Caco-2 (cell line): ENCODE measurements around the gene SDHB. TPM values are rescaled to one million over a fixed set of nuclear protein-coding genes. Genes with fewer than 3 reads are reported as not detected.
"Not testable (repeated sequence)": the region's sequence is repeated elsewhere in the genome, so short reads cannot be mapped to it uniquely, and the experiment has no call there.

Source experiments
- BruUV-seq: library from RNA; stranded (reverse); fragments of 400-500 nt; replicated peaks from 2 replicates; lab custom pipeline; 2021; lab: Mats Ljungman, UMichigan
- CTCF ChIA-PET: fragments of 300-600 bp; sonication (Branson Sonifier 250); formaldehyde crosslinking; loops from one replicate; lab custom pipeline; 2022; ENCODE audit warnings: antibody characterized with exemption; lab: Charles Lee
- POLR2A ChIA-PET: fragments of 300-600 bp; sonication (Branson Sonifier 250); formaldehyde crosslinking; loops from one replicate; lab custom pipeline; 2022; ENCODE audit warnings: antibody characterized with exemption; lab: Charles Lee
- DNase-seq, 2 experiments: peaks; one replicate each; pipeline versions ENCODE4 v3.0.0 to v3.0.0-alpha.2; 2020 to 2022
- H3K27me3 ChIP-seq: replicated peaks from 2 replicates; pipeline ENCODE4 v1.6.0; 2011; ENCODE audit warnings: low read length; ENCODE audit not compliant: control insufficient read depth, insufficient read depth
- H3K36me3 ChIP-seq: 2 replicates; pipeline ENCODE4 v1.5.1; 2011; ENCODE audit warnings: low read length; ENCODE audit not compliant: control insufficient read depth, insufficient read depth
- H3K4me1 ChIP-seq: fragments of 250-450 bp; sonication (Bioruptor Pico); 2 replicates; pipeline ENCODE4 v1.5.1; 2020; ENCODE audit warnings: mild to moderate bottlenecking
- H3K4me3 ChIP-seq: 2 replicates; pipeline ENCODE4 v1.5.1; 2011; ENCODE audit warnings: low read depth, mild to moderate bottlenecking, control low read depth, low read length
- H3K9me3 ChIP-seq: fragments of 250-450 bp; sonication (Bioruptor Pico); 2 replicates; pipeline ENCODE4 v1.5.1; 2020; ENCODE audit warnings: mild to moderate bottlenecking, moderate library complexity
- H3K27ac Mint-ChIP-seq: one replicate; pipeline ENCODE4 v1.8.0; 2022; ENCODE audit warnings: mixed read lengths; ENCODE audit not compliant: unreplicated experiment
- H3K27me3 Mint-ChIP-seq: one replicate; pipeline ENCODE4 v1.8.0; 2022; ENCODE audit warnings: mixed read lengths; ENCODE audit not compliant: insufficient read depth, unreplicated experiment
- H3K36me3 Mint-ChIP-seq: one replicate; pipeline ENCODE4 v1.8.0; 2022; ENCODE audit warnings: mild to moderate bottlenecking, mixed read lengths; ENCODE audit not compliant: insufficient read depth, unreplicated experiment
- H3K4me1 Mint-ChIP-seq: one replicate; pipeline ENCODE4 v1.8.0; 2022; ENCODE audit warnings: low read depth, mixed read lengths; ENCODE audit not compliant: unreplicated experiment
- H3K4me3 Mint-ChIP-seq: one replicate; pipeline ENCODE4 v1.8.0; 2022; ENCODE audit warnings: mild to moderate bottlenecking, moderate library complexity, mixed read lengths; ENCODE audit not compliant: unreplicated experiment
- H3K9me3 Mint-ChIP-seq: one replicate; pipeline ENCODE4 v1.8.0; 2022; ENCODE audit warnings: mixed read lengths; ENCODE audit not compliant: unreplicated experiment
- CTCF ChIP-seq, 2 experiments: fragments of 200-600 bp in 1 of 2; IDR thresholded peaks; 1 replicate in 1 of 2; 2 replicates in 1 of 2; pipeline versions ENCODE4 v1.5.1 to v1.8.0; 2011 to 2022; ENCODE audit warnings: antibody characterized with exemption in 1 of 2, control low read depth in 1 of 2, inconsistent platforms in 1 of 2, low read depth in 1 of 2, low read length in 1 of 2, mild to moderate bottlenecking in 1 of 2, moderate library complexity in 1 of 2; ENCODE audit not compliant: insufficient read depth in 1 of 2, severe bottlenecking in 1 of 2, unreplicated experiment in 1 of 2
- intact Hi-C: fragments of 100-400 bp; cut with micrococcal nuclease; formaldehyde crosslinking; loops from one replicate; pipeline ENCODE4 v1.10.0; 2022; ENCODE audit not compliant: unreplicated experiment
- total RNA-seq: library from RNA; stranded (reverse); gene quantifications from 2 replicates; pipeline ENCODE4 v1.2.3, GENCODE V29; 2022

SDHB gene
- total RNA-seq, 1 experiment from 2014 or later = 91.5 TPM

DNA sequence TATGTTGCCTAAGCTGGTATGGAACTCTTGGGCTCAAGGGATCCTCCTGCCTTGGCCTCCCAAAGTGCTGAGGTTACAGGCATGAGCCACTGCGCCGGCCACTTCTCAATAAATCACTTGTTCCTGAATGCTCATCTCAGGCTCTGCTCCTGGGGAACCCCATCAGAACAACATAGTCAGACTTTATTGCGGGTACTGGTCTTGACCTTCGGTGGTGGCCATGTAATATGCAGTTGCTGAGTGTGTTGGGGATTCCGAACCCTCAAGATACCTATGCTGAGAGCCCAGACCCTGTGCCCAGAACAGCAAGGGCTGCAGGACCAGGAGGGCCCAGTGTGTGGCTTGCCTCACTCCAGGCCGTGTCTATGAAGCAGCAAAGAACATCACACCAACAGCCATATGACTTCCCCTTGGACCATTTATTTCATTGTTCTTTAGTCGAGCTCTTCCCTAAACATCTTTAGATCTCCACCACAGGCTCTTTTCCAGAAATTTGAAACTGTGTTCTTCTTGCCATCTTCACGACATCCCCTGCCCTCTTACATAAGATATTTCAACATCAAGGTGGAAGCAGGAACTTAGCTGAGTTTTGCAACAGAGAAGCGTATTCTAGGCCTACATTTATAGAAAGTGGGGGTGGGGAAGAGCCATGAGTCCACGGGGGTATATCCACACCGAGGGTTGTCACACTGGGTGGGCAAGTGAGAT lies 12.7 kb upstream of the SDHB start:
- POLR2A ChIA-PET = no interaction called here
- no peak overlapping the region for H3K27ac Mint-ChIP-seq
- CTCF ChIA-PET = no interaction called here
- no peaks in the 10 kb centered on the region for H3K27me3 ChIP-seq
- no peak for TF ChIP-seq CTCF (IDR thresholded peaks at IDR 0.05; ENCODE audit: insufficient read depth in 1 of 2, low read depth in 1 of 2, low read length in 1 of 2, severe bottlenecking in 1 of 2, unreplicated experiment in 1 of 2)
- no peaks in the 10 kb centered on the region for H3K36me3 ChIP-seq
- intact Hi-C loops = no loop called here
- BruUV-seq = no TSS peak
- no peak overlapping the region for H3K4me3 Mint-ChIP-seq
- H3K27me3 Mint-ChIP-seq = no peaks in the 10 kb centered on the region
- no peak for DNase-seq
- H3K36me3 Mint-ChIP-seq = no peaks in the 10 kb centered on the region
- H3K4me1 Mint-ChIP-seq = no peaks in the 10 kb centered on the region
- H3K4me3 ChIP-seq = no peak overlapping the region
- H3K9me3 Mint-ChIP-seq = no peaks in the 10 kb centered on the region
- peaks cover 5% of the 10 kb centered on the region; the same call in 1 of the 2 replicates for H3K9me3 ChIP-seq
- no peaks in the 10 kb centered on the region for H3K4me1 ChIP-seq

GRCh38 chr1:17065666-17066065 lies 11.8 kb upstream of the SDHB start:
- H3K9me3 ChIP-seq = peaks cover 5% of the 10 kb centered on the region; the same call in 1 of the 2 replicates
- intact Hi-C loops = no loop called here
- H3K4me1 ChIP-seq = no peaks in the 10 kb centered on the region
- H3K4me1 Mint-ChIP-seq = no peaks in the 10 kb centered on the region
- H3K4me3 Mint-ChIP-seq = no peak overlapping the region
- TF ChIP-seq CTCF (IDR thresholded peaks at IDR 0.05; ENCODE audit: insufficient read depth in 1 of 2, low read depth in 1 of 2, low read length in 1 of 2, severe bottlenecking in 1 of 2, unreplicated experiment in 1 of 2) = no peak
- ChIA-PET CTCF (no interaction called here), POLR2A (no interaction called here)
- H3K9me3 Mint-ChIP-seq = no peaks in the 10 kb centered on the region
- H3K36me3 ChIP-seq = no peaks in the 10 kb centered on the region
- H3K27ac Mint-ChIP-seq = no peak overlapping the region
- BruUV-seq = no TSS peak
- no peak overlapping the region for H3K4me3 ChIP-seq
- DNase-seq = no peak
- H3K27me3 ChIP-seq = no peaks in the 10 kb centered on the region
- no peaks in the 10 kb centered on the region for H3K36me3 Mint-ChIP-seq
- no peaks in the 10 kb centered on the region for H3K27me3 Mint-ChIP-seq

DNA sequence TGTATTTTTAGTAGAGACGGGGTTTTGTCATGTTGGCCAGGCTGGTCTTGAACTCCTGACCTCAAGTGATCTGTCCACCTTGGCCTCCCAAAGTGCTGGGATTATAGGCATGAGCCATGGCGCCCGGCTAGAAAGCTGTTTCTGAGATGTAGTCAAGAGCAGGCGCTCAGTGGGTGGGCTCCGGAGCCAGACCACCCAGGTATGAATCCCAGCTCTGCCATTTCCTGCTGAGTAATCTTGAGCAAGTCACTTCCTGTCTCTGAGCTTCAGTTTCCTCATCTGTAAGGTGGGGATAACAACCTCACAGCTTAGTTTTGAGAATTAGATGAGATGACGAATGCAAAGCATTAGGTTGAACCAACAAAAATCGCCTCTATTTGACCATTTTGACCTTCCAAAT lies 8.9 kb upstream of the SDHB start:
- H3K36me3 ChIP-seq, H3K9me3 Mint-ChIP-seq, CTCF ChIA-PET, H3K27me3 Mint-ChIP-seq, H3K36me3 Mint-ChIP-seq, intact Hi-C loops, POLR2A ChIA-PET, H3K4me3 Mint-ChIP-seq, H3K4me1 ChIP-seq, DNase-seq, H3K4me3 ChIP-seq, H3K4me1 Mint-ChIP-seq, H3K27me3 ChIP-seq, BruUV-seq, H3K9me3 ChIP-seq, H3K27ac Mint-ChIP-seq: not testable (repeated sequence)
